Transverse colon (tissue), 4 donors: ENCODE results near the gene TBX2.

Experiments used
- POLR2AphosphoS5 ChIP-seq, 3 donors: sonication (generic); formaldehyde crosslinking; IDR thresholded peaks; one replicate each; pipeline ENCODE4 v1.6.1; 2016; ENCODE audit warnings: antibody characterized with exemption in 3 of 3
- TF ChIP-seq, protein P1 (sequence below), 5 experiments: fragments of 200-600 bp in 3 of 5; fragments of 450-650 bp in 2 of 5; sonication (generic) in 3 of 5; IDR thresholded peaks; 1 replicate in 2 of 5; 2 replicates in 3 of 5; pipeline ENCODE4 v1.5.1; 2016 to 2017; ENCODE audit warnings: antibody characterized with exemption in 5 of 5, inconsistent platforms in 3 of 5, mild to moderate bottlenecking in 2 of 5, moderate library complexity in 1 of 5

DNA sequence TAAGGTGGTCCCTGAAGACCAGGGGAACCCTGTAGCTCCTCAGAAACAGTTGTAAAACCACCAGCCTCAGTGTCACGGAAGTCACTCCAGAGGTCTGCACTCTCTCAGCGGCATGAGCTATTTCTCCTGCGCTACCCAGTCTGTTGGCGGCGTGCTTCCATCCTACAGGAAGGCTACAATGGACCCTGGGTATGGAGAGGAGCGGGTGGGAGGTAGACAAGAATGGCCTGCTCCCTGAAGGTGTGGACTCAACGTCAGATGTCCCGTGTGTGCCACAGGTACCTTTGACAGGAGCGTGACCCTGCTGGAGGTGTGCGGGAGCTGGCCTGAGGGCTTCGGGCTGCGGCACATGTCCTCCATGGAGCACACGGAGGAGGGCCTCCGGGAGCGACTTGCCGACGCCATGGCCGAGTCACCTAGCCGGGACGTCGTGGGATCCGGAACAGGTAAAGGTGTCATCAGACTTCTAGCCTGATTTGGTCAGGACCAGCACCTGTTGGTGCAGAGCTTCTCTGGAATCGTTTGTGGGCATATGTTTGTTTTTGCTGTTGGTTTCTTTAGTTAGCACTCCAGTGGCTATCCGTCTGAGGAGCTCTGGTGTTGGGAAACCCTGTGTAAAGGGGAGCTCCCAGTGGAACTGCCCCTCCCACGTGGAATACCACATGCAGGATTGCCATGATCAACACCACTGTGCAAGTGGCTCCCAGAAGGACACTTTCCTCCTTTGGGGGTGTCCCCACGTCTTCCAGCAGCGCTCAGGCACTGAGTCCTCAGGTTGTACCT, 31.4 kb upstream of the TBX2 start:
- TF ChIP-seq, protein P1, sequence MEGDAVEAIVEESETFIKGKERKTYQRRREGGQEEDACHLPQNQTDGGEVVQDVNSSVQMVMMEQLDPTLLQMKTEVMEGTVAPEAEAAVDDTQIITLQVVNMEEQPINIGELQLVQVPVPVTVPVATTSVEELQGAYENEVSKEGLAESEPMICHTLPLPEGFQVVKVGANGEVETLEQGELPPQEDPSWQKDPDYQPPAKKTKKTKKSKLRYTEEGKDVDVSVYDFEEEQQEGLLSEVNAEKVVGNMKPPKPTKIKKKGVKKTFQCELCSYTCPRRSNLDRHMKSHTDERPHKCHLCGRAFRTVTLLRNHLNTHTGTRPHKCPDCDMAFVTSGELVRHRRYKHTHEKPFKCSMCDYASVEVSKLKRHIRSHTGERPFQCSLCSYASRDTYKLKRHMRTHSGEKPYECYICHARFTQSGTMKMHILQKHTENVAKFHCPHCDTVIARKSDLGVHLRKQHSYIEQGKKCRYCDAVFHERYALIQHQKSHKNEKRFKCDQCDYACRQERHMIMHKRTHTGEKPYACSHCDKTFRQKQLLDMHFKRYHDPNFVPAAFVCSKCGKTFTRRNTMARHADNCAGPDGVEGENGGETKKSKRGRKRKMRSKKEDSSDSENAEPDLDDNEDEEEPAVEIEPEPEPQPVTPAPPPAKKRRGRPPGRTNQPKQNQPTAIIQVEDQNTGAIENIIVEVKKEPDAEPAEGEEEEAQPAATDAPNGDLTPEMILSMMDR (IDR thresholded peaks at IDR 0.05), result no peak
- TF ChIP-seq POLR2AphosphoS5 (IDR thresholded peaks at IDR 0.05), result no peak
